Upper lobe of left lung (tissue), 6 donors: ENCODE data around the gene ABCD1. TPM values are rescaled to one million over a fixed set of nuclear protein-coding genes. Genes with fewer than 3 reads are reported as not detected.

Experiments used
- ATAC-seq, 2 donors: fragments of 200-7000 bp; cut with Tn5 transposase; one replicate each; pipeline ENCODE4 v1.9.1; 2022; ENCODE audit warnings: mild to moderate bottlenecking in 2 of 2, moderate library complexity in 2 of 2; ENCODE audit not compliant: low FRiP score in 2 of 2
- DNase-seq, 2 donors: peaks; one replicate each; pipeline ENCODE4 v3.0.0-alpha.2; 2019 to 2020
- H3K27ac ChIP-seq, 4 donors: fragments of 200-600 bp; sonication (generic); one replicate each; pipeline ENCODE4 v1.5.1; 2016 to 2019
- H3K27me3 ChIP-seq, 4 donors: fragments of 200-600 bp; sonication (generic); one replicate each; pipeline ENCODE4 v1.5.1; 2017 to 2019
- H3K36me3 ChIP-seq, 4 donors: fragments of 200-600 bp; sonication (generic); one replicate each; pipeline ENCODE4 v1.5.1; 2016 to 2019
- H3K4me1 ChIP-seq, 4 donors: fragments of 200-600 bp; sonication (generic); one replicate each; pipeline ENCODE4 v1.5.1; 2018 to 2019
- H3K4me3 ChIP-seq, 4 donors: fragments of 200-600 bp; sonication (generic); one replicate each; pipeline ENCODE4 v1.5.1; 2017 to 2019; ENCODE audit warnings: mild to moderate bottlenecking in 2 of 4, moderate library complexity in 1 of 4
- H3K9me3 ChIP-seq, 4 donors: fragments of 200-600 bp; sonication (generic); one replicate each; pipeline ENCODE4 v1.5.1; 2018 to 2019
- EP300 ChIP-seq, 4 donors: sonication (generic); formaldehyde crosslinking; IDR thresholded peaks; one replicate each; pipeline ENCODE4 v1.5.1; 2017; ENCODE audit warnings: antibody characterized with exemption in 4 of 4, control low read depth in 2 of 4
- POLR2A ChIP-seq, 4 donors: fragments of 450-650 bp; IDR thresholded peaks; one replicate each; pipeline ENCODE4 v1.5.1; 2016 to 2017; ENCODE audit warnings: antibody characterized with exemption in 4 of 4, mild to moderate bottlenecking in 2 of 4
- POLR2AphosphoS5 ChIP-seq, 2 donors: sonication (generic); formaldehyde crosslinking; IDR thresholded peaks; one replicate each; pipeline ENCODE4 v1.5.1; 2017; ENCODE audit warnings: antibody characterized with exemption in 2 of 2
- WGBS, 2 donors: methylation state at CpG; one replicate each; pipeline ENCODE4 v1.1.5; 2017 to 2018; 5-methylcytosine and 5-hydroxymethylcytosine counted together
- total RNA-seq, 6 donors: library from RNA; depleted of rRNA in 4 of 6; stranded (reverse); fragments of >200 nt in 4 of 6; gene quantifications; one replicate each; pipeline versions ENCODE4 v1.1.0 to v1.2.1, GENCODE V29; 2016 to 2021
- TF ChIP-seq, protein P1 (sequence below), 6 experiments: fragments of 450-650 bp in 4 of 6; fragments of 200-600 bp in 2 of 6; sonication (generic) in 2 of 6; IDR thresholded peaks; one replicate each; pipeline ENCODE4 v1.5.1; 2016 to 2019; ENCODE audit warnings: antibody characterized with exemption in 6 of 6
- donor health status: DM: no; HTN: no; CAD: no; lungs with moderate emphysema.
- donor health status: DM: no; HTN: yes; CAD: no; lungs with severe emphysema.

Gene ABCD1
- total RNA-seq, 6 donors from 2014 or later = 9.8 to 28.1 (median 17.9) TPM

DNA sequence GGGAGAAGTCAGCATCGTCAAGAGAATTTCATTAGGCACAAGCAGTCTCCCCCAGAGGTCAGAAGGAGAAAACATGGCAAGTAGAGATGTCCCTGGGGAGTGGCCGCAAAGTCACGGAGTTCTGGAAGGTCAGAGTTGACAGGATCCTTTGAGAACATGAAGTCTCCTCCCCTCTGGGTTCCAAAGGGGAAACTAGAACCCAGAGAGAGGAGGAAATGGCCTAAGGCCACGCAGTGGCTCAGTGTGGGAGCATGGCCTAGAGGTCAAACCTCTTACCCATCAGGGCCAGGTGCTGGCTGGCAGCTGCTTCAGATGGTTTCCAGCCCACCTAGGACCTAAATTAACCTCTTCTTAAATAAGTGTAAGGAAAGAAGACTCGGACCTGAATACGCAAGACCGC lies 68.6 kb downstream of the ABCD1 start:
- H3K4me1 ChIP-seq = peaks cover 9 to 31% (median 19%) of the 10 kb centered on the region in 4 donors
- H3K9me3 ChIP-seq = peaks cover 0 to 31% (median 0%) of the 10 kb centered on the region in 4 donors
- H3K36me3 ChIP-seq = peaks cover 0 to 38% (median 9%) of the 10 kb centered on the region in 4 donors
- DNase-seq (no peak), ATAC-seq (peak in 1 of 2 donors; percentile 28)
- H3K27ac ChIP-seq = peak overlapping the region; percentile 91 to 97 (median 92)
- H3K27me3 ChIP-seq = no peaks in the 10 kb centered on the region
- 37 to 40% methylated on average over 2 to 7 of the region's 7 CpGs for WGBS, 2 donors
- peak overlapping the region; percentile 40 to 83 (median 70) for H3K4me3 ChIP-seq
- TF ChIP-seq POLR2A (IDR thresholded peaks at IDR 0.05) (no peak), POLR2AphosphoS5 (IDR thresholded peaks at IDR 0.05) (no peak), EP300 (IDR thresholded peaks at IDR 0.05) (no peak)
- TF ChIP-seq, protein P1, sequence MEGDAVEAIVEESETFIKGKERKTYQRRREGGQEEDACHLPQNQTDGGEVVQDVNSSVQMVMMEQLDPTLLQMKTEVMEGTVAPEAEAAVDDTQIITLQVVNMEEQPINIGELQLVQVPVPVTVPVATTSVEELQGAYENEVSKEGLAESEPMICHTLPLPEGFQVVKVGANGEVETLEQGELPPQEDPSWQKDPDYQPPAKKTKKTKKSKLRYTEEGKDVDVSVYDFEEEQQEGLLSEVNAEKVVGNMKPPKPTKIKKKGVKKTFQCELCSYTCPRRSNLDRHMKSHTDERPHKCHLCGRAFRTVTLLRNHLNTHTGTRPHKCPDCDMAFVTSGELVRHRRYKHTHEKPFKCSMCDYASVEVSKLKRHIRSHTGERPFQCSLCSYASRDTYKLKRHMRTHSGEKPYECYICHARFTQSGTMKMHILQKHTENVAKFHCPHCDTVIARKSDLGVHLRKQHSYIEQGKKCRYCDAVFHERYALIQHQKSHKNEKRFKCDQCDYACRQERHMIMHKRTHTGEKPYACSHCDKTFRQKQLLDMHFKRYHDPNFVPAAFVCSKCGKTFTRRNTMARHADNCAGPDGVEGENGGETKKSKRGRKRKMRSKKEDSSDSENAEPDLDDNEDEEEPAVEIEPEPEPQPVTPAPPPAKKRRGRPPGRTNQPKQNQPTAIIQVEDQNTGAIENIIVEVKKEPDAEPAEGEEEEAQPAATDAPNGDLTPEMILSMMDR (IDR thresholded peaks at IDR 0.05) = no peak

Other genes with a start within 250 kb of the ABCD1 start
- gene BGN, start 229.9 kb upstream of the ABCD1 start, total RNA-seq = 100 to 1,000 TPM in 3 of 6 donors, 10 to 100 TPM in 3; 13.0 to 251 (median 86.3) TPM
- under 1 TPM in 4 of 6 donors, not detected in 2; 0.10 to 0.55 (median 0.33) TPM for gene ATP2B3, start 207.2 kb upstream of the ABCD1 start, total RNA-seq
- 10 to 100 TPM; 13.4 to 48.2 (median 24.6) TPM for gene CCNQ, start 125.7 kb upstream of the ABCD1 start, total RNA-seq
- gene DUSP9, start 77.7 kb upstream of the ABCD1 start, total RNA-seq = under 1 TPM in 3 of 6 donors, not detected in 3; 0.14 to 0.44 (median 0.27) TPM
- gene PNCK, start 51.0 kb upstream of the ABCD1 start, total RNA-seq = 1 to 10 TPM in 1 of 6 donors, under 1 TPM in 1, not detected in 4; 0.47 to 5.2 TPM
- 1 to 10 TPM; 3.9 to 8.1 (median 6.1) TPM for gene SLC6A8, start 36.9 kb upstream of the ABCD1 start, total RNA-seq
- gene BCAP31, start 469 bp upstream of the ABCD1 start, total RNA-seq = 100 to 1,000 TPM; 110 to 236 (median 132) TPM
- gene PLXNB3, start 39.4 kb downstream of the ABCD1 start, total RNA-seq = 10 to 100 TPM in 1 of 6 donors, 1 to 10 TPM in 5; 1.3 to 21.0 (median 2.9) TPM
- under 1 TPM in 4 of 6 donors, not detected in 2; 0.20 to 0.44 (median 0.23) TPM for gene SRPK3, start 56.2 kb downstream of the ABCD1 start, total RNA-seq
- gene IDH3G, start 69.5 kb downstream of the ABCD1 start, total RNA-seq = 10 to 100 TPM; 43.5 to 98.5 (median 57.4) TPM
- gene SSR4, start 69.8 kb downstream of the ABCD1 start, total RNA-seq = 100 to 1,000 TPM in 4 of 6 donors, 10 to 100 TPM in 2; 70.2 to 328 (median 172) TPM
- gene PDZD4, start 105.7 kb downstream of the ABCD1 start, total RNA-seq = 1 to 10 TPM; 1.6 to 8.9 (median 6.3) TPM
- gene L1CAM, start 161.3 kb downstream of the ABCD1 start, total RNA-seq = 10 to 100 TPM in 1 of 6 donors, 1 to 10 TPM in 2, under 1 TPM in 2, not detected in 1; 0.52 to 10.0 (median 1.1) TPM
- 1 to 10 TPM in 3 of 6 donors, not detected in 3; 1.2 to 2.8 (median 1.4) TPM for gene AVPR2, start 179.8 kb downstream of the ABCD1 start, total RNA-seq
- gene ARHGAP4, start 201.4 kb downstream of the ABCD1 start, total RNA-seq = 100 to 1,000 TPM in 2 of 6 donors, 10 to 100 TPM in 4; 33.4 to 353 (median 82.6) TPM
- 100 to 1,000 TPM in 2 of 6 donors, 10 to 100 TPM in 4; 30.7 to 116 (median 76.2) TPM for gene NAA10, start 210.2 kb downstream of the ABCD1 start, total RNA-seq
- 10 to 100 TPM; 32.8 to 81.7 (median 54.5) TPM for gene RENBP, start 219.8 kb downstream of the ABCD1 start, total RNA-seq
- 10 to 100 TPM; 40.8 to 78.9 (median 52.2) TPM for gene HCFC1, start 247.0 kb downstream of the ABCD1 start, total RNA-seq
- gene TMEM187, start 247.9 kb downstream of the ABCD1 start, total RNA-seq = 10 to 100 TPM in 2 of 6 donors, 1 to 10 TPM in 4; 2.1 to 17.7 (median 5.0) TPM